ENCODE measurements around the gene UGT1A8. TPM values are rescaled to one million over a fixed set of nuclear protein-coding genes. Genes with fewer than 3 reads are reported as not detected.
"Not testable (repeated sequence)": the region's sequence is repeated elsewhere in the genome, so short reads cannot be mapped to it uniquely, and the experiment has no call there.

The UGT1A8 gene
- total RNA-seq = not detected in 2 replicates

DNA sequence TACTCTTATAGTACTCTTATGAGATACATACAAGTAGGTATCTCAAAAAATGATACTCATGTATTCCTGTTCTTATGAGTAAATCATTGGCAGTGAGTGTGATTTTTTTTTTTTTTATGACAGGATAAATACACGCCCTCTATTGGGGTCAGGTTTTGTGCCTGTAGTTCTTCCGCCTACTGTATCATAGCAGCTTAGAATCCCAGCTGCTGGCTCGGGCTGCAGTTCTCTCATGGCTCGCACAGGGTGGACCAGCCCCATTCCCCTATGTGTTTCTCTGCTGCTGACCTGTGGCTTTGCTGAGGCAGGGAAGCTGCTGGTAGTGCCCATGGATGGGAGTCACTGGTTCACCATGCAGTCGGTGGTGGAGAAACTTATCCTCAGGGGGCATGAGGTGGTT is at the start of gene UGT1A8:
Gene UGT1A8 (plus strand): TSS at position 158 of the 400 bp plus-strand sequence. CDS start 75 bp downstream, at position 233.
- DNase-seq (ENCODE audit: low read depth in 2 of 2) = not testable (repeated sequence)

DNA sequence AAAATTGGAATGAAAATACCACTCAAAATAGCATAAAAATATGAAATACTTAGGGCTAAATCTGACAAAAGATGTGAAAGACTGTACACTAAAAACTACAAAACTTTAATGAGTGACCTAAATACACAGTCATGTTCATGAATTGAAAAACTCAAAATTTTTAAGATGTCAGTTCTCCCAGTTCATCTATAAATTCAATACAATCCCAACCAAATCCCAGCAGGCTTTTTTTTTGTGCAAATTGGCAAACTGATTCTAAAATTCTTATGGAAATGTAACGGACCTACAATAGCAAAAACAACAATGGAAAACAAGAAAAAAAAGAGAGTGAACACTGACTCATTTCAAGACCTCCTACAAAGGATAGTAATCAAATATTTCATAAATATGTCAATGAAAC is 46.4 kb upstream of the UGT1A8 start:
- no peak for DNase-seq (ENCODE audit: low read depth in 2 of 2)

DNA sequence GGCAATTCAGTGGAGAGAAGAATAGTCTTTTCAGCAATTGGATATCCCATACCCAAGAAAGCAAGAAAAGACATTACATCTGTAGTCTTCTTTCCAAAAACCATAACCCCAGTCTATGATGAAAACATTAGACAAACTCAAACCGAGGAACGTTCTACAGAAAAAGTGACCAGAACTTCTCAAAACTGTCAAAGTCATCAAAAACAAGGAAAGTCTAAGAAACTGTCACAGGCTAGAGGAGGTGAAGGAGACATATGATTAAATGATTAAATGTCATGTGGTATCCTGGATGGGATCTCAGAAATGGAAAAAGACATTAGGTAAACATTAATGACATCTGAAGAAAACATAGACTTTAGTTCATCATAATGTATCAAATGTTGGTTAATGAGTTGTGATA is 46.0 kb upstream of the UGT1A8 start:
- DNase-seq (ENCODE audit: low read depth in 2 of 2) = no peak

DNA sequence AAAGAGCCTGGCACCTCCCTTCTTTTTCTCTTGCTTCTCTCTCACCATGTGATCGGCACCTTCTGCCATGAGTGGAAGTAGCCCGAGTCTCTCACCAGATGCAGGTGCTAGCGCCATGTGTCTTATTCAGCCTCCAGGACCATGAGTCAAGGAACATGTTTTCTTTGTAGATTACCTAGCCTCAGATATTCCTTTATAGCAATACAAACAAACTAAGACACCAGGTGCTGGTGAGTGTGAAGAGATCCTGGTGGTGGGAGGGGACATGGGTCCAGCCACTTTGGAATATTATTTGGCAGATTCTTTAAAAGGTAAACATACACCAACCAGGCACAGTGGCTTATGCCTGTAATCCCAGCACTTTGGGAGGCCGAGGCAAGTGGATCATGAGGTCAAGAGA is 45.0 kb upstream of the UGT1A8 start:
- DNase-seq (ENCODE audit: low read depth in 2 of 2) = no peak

DNA sequence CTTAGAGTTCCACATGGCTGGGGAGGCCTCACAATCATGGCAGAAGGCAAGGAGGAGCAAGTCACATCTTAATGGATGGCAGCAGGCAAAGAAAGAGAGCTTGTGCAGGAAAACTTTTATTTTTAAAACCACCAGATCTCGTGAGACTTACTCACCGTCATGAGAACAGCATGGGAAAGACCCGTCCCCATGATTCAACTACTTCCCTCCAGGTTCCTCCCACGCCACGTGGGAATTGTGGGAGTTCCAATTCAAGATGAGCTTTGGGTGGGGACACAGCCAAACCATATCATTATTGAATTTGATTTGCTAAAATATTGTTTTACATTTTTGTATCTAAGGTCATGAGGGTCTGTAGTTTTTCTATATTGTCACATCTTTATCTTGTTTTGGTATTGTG is 40.1 kb upstream of the UGT1A8 start:
- not testable (repeated sequence) for DNase-seq (ENCODE audit: low read depth in 2 of 2)

DNA sequence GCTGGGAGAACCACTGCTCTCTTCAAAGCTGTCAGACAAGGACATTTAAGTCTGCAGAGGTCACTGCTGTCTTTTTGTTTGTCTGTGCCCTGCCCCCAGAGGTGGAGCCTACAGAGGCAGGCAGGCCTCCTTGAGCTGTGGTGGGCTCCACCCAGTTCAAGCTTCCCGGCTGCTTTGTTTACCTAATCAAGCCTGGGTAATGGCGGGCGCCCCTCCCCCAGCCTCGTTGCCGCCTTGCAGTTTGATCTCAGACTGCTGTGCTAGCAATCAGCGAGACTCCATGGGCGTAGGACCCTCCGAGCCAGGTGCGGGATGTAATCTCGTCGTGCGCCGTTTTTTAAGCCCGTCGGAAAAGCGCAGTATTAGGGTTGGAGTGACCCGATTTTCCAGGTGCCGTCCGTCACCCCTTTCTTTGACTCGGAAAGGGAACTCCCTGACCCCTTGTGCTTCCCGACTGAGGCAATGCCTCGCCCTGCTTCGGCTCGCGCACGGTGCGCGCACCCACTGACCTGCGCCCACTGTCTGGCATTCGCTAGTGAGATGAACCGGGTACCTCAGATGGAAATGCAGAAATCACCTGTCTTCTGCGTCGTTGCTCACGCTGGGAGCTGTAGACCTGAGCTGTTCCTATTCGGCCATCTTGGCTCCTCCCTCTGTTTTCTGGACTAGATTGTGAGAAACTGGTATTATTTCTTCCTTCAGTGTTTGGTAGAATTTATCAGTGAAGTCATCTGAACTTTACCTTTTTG is 34.0 kb upstream of the UGT1A8 start:
- DNase-seq (ENCODE audit: low read depth in 2 of 2) = not testable (repeated sequence)

DNA sequence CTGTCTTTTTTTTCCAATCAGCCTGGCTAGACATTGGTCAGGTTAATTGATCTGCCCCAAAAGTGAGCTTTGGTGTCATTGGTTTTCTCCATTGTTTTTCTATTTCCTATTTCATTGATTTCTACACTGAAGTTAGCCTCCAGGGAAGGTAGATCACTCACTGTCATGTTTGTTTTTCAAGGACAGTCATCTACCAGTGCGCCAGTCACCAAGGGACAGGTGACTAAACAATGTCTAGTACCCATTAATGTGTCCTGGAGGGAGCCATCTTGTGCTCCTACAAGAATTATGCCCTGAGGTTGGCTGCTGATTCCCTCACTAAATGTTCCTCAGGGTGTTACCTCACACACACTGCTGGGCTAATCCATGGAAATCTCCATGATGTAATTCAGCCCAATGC is 33.2 kb upstream of the UGT1A8 start:
- DNase-seq (ENCODE audit: low read depth in 2 of 2) = no peak

DNA sequence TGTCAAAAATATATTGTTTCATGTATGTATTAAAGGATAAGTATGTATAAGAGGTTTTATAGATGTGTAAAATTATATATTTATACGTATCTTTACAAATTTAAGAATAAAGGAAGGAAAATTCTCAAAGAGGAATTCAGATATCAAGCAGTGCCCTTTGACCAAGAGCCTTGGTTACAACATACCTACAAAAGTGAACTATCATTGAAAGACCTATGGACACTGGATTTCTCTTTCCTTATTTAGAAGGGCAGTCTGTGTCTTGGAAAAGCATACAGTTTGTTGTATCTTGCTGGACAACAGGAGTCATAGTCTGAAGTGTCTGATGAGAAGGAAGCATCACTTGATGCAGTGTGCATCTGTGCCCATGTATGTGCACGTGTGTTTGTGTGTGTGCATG is 29.0 kb upstream of the UGT1A8 start:
- no peak for DNase-seq (ENCODE audit: low read depth in 2 of 2)

DNA sequence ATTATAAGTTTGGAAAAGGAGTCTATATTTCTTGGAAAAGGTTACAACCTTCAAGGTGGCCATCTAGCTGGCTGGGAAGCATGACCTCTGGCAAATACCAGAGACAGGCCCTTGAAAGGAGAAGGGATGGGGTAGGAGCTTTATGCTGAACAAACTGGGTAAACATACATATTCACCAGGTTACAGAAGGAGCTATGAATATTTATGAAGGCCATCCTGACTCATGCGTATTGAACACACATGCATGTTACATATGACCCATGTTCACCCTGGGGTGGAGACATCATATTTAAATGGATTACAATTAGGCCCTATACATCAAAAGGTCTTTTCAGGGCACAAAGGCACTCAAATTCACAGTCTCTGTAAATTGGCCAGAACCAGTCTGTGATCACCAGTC is 24.7 kb upstream of the UGT1A8 start:
- DNase-seq (ENCODE audit: low read depth in 2 of 2) = not testable (repeated sequence)

DNA sequence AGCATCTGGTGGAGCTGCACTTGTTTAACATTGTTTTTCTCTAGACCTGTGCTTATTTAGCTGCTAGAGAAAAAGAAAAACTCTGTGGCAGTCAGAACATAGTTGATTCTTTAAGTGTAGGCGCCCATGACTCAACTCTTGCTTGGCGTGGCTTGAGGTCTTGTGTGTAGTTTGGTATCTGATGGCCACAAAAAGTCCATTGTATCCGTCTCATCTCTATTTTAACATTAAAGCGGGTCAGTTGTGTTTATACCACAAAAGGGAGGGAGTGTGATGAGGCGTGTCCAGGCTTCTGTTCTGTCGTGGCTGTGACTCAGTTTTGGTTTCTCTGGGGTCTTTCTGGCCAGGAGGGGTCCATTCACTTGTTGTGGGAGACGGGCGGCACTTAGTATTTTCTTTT is 24.2 kb upstream of the UGT1A8 start:
- no peak for DNase-seq (ENCODE audit: low read depth in 2 of 2)

DNA sequence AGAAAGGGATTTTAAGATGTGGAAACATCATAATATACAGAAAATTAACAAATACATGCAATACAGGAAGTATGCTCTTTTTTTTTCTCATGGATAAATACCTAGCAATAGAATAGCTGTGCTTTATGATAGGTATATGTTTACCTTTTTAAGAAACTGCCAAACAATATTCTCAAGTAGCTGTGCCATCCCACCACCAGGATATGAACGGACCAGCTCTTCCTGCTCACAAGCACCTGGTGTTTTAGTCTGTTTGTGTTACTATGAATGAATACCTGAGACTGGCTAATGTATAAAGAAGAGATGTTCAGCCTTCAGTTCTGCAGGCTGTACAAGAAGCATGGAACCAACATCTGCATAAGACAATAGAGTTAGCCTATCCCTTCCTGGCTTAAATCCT is 19.9 kb upstream of the UGT1A8 start:
- no peak for DNase-seq (ENCODE audit: low read depth in 2 of 2)

DNA sequence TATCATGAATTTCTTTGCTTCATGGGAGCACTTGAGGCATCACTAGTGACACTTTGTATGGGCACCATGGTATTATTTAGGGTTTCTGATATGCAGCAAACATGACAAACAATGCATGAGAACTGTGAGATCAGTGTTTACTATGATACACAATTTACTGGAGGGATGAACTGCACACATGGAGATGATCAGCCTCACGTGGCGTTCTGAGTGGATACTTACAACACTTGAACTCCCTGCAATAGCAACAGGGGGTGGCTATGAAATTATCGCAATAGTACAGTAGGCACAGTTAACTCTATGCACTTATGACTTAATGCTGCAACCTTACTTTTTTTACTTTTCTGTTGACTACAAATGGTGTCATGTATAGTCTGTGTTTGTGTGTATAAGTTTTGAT is 18.5 kb upstream of the UGT1A8 start:
- no peak for DNase-seq (ENCODE audit: low read depth in 2 of 2)

DNA sequence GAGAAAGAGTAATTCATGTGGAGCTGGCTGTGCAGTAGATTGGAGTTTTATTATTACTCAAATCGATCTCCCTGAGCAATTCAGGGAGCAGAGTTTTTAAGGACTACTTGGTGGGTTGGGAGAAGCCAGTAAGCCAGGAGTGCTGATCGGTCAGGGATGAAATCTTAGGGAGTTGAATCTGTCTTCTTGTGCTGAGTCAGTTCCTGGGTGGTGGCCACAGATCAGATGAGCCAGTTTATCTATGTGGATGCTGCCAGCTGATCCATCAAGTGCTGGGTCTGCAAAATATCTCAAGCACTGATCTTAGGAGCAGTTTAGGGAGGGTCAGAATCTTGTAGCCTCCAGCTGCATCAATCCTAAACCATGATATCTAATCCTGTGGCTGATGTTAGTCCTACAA is 17.0 kb upstream of the UGT1A8 start:
- DNase-seq (ENCODE audit: low read depth in 2 of 2) = no peak

DNA sequence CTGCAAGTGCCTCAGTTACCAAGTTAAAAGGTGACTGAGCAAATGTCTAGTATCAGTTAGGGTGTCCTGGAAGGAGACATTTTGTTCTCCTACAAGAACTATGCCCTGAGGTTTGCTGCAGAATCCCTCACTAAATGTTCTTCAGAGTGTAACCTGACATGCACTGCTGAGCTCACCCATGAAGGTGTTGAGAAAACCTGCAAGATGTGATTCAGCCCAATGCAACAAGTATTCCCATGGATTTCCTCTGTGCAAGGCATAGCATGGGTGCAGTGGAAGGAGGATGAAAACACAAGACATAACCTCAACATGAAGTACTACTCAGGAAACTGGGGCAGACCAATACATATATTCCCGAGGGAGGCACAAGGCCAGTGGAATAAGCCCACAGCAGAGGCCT is 15.4 kb upstream of the UGT1A8 start:
- no peak for DNase-seq (ENCODE audit: low read depth in 2 of 2)

DNA sequence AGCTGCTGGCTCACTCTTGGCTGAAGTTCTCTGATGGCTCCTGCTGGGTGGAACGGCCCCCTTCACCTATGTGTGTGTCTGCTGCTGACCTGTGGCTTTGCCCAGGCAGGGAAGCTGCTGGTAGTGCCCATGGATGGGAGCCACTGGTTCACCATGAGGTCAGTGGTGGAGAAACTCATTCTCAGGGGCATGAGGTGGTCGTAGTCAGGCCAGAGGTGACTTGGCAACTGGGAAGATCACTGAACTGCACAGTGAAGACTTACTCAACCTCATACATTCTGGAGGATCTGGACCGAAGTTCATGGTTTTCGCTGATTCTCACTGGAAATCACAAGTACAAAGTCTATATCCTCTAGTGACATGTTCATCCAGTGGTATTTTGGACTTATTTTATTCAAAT is 13.9 kb upstream of the UGT1A8 start:
- no peak for DNase-seq (ENCODE audit: low read depth in 2 of 2)

DNA sequence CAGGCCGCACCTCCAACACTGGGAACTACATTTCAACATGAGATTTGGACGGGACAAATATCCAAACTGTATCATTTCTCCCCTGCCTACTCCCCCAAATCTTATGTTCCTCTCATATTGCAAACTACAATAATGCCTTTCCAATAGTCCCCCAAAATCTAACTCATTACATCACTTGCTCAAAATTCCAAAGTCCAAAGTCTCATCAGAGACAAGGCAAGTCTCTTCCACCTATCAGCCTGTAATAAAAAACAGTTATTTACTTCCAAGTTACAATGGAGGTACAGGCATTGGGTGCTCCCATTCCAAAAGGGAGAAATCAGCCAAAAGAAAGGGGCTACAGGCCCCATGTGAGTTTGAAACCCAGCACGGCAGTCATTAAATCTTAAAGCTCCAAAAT is 12.6 kb upstream of the UGT1A8 start:
- DNase-seq (ENCODE audit: low read depth in 2 of 2) = no peak

DNA sequence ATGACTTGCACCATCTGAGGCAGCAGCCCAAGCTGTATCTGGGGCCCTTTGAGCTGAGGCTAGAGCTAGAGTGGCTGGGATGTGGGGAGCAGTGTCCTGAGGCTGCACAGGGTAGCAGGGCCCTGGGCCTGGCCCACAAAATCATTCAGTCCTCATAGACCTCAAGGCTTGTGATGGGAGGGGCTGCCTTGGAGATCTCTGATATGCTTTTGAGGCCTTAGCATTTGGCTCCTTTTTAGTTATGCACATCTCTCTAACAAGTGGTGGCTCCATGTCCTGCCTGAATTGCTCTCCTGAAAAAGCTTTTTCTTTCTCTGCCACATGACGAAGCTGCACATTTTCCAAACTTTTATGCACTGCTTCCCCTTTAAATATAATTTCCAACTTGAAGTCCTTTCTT is 11.8 kb upstream of the UGT1A8 start:
- no peak for DNase-seq (ENCODE audit: low read depth in 2 of 2)

DNA sequence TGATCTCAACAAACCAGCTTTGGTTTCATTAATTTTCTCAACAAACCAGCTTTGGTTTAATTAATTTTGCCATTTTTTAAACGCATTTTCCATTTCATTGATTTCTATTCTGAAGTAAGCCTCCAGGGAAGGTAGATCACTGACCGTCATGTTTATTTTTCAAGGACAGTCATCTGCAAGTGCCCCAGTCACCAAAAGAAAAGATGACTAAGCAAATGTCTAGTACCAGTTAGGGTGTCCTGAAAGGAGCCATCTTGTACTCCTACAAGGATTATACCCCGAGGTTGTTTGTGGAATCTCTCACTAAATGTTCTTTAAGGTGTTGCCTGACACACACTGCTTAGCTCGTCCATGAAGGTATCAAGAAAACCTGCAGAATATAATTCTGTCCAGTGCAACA is 6.1 kb upstream of the UGT1A8 start:
- DNase-seq (ENCODE audit: low read depth in 2 of 2) = no peak

DNA sequence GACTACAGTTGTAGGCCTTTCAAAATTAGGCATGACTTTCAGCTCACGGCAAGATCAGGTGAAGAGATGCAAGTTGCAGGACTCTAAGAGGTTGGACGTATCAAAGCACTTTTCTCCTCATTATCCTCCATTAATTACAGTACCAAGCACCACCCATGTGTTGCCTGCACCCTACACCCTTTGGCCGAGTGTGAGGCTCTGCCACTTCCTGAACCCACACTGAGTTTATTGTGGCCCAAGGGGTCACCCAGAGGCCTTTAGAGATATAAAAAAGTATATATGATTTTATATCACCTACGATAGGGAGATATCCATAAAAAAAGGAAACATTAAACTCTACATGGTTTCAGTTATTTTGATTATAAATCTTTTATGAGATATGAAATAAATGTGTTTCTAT is 2.8 kb downstream of the UGT1A8 start:
- DNase-seq (ENCODE audit: low read depth in 2 of 2) = no peak

DNA sequence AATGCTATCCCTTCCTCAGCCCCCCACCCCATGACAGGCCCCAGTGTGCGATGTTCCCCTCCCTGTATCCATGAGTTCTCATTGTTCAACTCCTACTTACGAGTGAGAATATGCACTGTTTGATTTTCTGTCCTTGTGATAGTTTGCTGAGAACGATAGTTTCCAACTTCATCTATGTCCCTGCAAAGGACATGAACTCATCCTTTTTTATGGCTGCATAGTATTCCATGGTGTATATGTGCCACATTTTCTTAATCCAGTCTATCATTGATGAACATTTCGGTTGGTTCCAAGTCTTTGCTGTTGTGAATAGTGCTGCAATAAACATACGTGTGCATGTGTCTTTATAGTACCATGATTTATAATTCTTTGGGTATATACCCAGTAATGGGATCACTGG is 4.4 kb downstream of the UGT1A8 start:
- DNase-seq (ENCODE audit: low read depth in 2 of 2) = not testable (repeated sequence)

DNA sequence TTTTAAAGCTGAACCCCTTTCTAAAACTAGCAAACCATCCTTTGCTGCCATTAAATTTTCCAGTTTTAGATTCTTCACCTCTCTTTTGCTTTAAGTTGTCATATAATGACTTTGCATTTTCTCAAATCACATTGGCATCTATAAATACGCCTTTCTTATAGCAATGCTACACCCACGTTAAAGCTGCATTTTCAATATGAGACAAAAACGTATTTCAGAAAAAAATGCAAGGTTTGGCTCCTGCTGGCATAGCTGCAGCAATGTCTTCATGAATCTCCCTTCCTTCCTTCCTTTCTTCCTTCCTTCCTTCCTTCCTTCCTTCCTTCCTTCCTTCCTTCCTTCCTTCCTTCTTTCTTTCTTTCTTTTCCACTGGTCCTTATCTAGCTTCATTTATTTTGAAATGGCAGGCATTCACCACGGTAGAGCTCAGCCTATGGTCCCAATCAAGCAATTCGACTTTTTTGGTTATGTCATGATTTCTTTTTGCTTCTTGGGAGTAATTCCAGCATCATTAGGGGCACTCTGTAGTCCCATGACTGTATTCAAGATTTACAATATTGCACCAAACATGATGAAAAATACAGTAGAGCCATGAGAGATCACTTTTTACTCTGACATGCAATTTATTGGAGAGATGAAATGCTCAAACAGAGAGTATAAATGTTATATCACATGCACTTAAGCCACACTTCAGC is 10.0 kb downstream of the UGT1A8 start:
- DNase-seq (ENCODE audit: low read depth in 2 of 2) = no peak

DNA sequence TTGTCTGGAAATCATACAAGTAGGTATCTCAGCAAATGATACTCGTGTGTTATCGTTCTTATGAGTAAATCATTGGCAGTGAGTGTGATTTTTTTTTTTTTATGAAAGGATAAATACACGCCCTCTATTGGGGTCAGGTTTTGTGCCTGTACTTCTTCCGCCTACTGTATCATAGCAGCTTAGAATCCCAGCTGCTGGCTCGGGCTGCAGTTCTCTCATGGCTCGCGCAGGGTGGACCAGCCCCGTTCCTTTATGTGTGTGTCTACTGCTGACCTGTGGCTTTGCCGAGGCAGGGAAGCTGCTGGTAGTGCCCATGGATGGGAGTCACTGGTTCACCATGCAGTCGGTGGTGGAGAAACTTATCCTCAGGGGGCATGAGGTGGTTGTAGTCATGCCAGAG is 18.9 kb downstream of the UGT1A8 start, which contains the start of gene UGT1A10:
Gene UGT1A10 (plus strand): TSS at position 143 of the 400 bp plus-strand sequence. CDS start 75 bp downstream, at position 218.
- DNase-seq (ENCODE audit: low read depth in 2 of 2) = not testable (repeated sequence)

DNA sequence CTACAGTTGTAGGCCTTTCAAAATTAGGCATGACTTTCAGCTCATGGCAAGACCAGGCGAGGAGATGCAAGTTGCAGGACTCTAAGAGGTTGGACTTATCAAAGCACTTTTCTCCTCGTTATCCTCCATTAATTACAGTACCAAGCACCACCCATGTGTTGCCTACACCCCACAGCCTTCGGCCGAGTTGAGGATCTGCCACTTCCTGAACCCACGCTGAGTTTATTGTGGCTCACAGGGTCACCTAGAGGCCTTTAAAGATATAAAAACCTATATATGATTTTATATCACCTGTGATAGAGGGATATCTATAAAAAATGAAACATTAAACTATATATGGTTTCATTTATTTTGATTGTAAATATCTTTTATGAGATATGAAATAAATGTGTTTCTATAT is 21.4 kb downstream of the UGT1A8 start:
- DNase-seq (ENCODE audit: low read depth in 2 of 2) = no peak
